ENCODE measurements around the gene CELSR1. TPM values are rescaled to one million over a fixed set of nuclear protein-coding genes. Genes with fewer than 3 reads are reported as not detected.
A peak's percentile ranks its signal among the peaks of the same experiment; 100 is the strongest.

Gene CELSR1
- polyA plus RNA-seq, 4 donors: 0.27 to 3.0 (median 1.9) TPM; not detected in 1

- DNase-seq: no peak
- Histone ChIP-seq H3K27me3 (ENCODE audit: control insufficient read depth in 3 of 3, insufficient read depth in 3 of 3, low read length in 3 of 3) (no peaks in the 10 kb centered on the region), H3K27ac (ENCODE audit: low read depth in 1 of 3, low read length in 2 of 3) (no peak overlapping the region), H3K36me3 (ENCODE audit: control insufficient read depth in 3 of 3, insufficient read depth in 2 of 3, low read depth in 1 of 3, low read length in 3 of 3) (peaks cover 0 to 31% (median 0%) of the 10 kb centered on the region in 3 donors), H3K4me3 (ENCODE audit: low read depth in 1 of 3, low read length in 3 of 3) (no peak overlapping the region), H3K9me3 (ENCODE audit: control insufficient read depth in 2 of 2, insufficient read depth in 1 of 2, low read depth in 1 of 2, low read length in 1 of 2) (peaks cover 0 to 2% of the 10 kb centered on the region in 2 donors), H3K4me1 (ENCODE audit: control insufficient read depth in 3 of 3, insufficient read depth in 2 of 3, low read depth in 1 of 3, low read length in 2 of 3) (peaks cover 0 to 39% (median 0%) of the 10 kb centered on the region in 3 donors)
- FAIRE-seq: no peak
- 93 to 96% (median 94%) methylated on average over 27 of the region's 27 CpGs for WGBS, 3 donors
Measured at GRCh38 chr22:46381731-46382130, 155.7 kb downstream of the CELSR1 start.

GRCh38 chr22:46381142-46381541 is 156.3 kb downstream of the CELSR1 start:
- peaks cover 0 to 40% (median 0%) of the 10 kb centered on the region in 3 donors for H3K4me1 ChIP-seq (ENCODE audit: control insufficient read depth in 3 of 3, insufficient read depth in 2 of 3, low read depth in 1 of 3, low read length in 2 of 3)
- no peak overlapping the region for H3K27ac ChIP-seq (ENCODE audit: low read depth in 1 of 3, low read length in 2 of 3)
- DNase-seq (peak in 1 of 2 donors; percentile 10), FAIRE-seq (no peak)
- peaks cover 0 to 3% of the 10 kb centered on the region in 2 donors for H3K9me3 ChIP-seq (ENCODE audit: control insufficient read depth in 2 of 2, insufficient read depth in 1 of 2, low read depth in 1 of 2, low read length in 1 of 2)
- no peak overlapping the region for H3K4me3 ChIP-seq (ENCODE audit: low read depth in 1 of 3, low read length in 3 of 3)
- WGBS, 3 donors: 28 to 50% (median 31%) methylated on average over 5 of the region's 5 CpGs
- peaks cover 0 to 29% (median 0%) of the 10 kb centered on the region in 3 donors for H3K36me3 ChIP-seq (ENCODE audit: control insufficient read depth in 3 of 3, insufficient read depth in 2 of 3, low read depth in 1 of 3, low read length in 3 of 3)
- no peaks in the 10 kb centered on the region for H3K27me3 ChIP-seq (ENCODE audit: control insufficient read depth in 3 of 3, insufficient read depth in 3 of 3, low read length in 3 of 3)

GRCh38 chr22:46380581-46380980 is 156.8 kb downstream of the CELSR1 start:
- Histone ChIP-seq H3K9me3 (ENCODE audit: control insufficient read depth in 2 of 2, insufficient read depth in 1 of 2, low read depth in 1 of 2, low read length in 1 of 2) (peaks cover 0 to 6% of the 10 kb centered on the region in 2 donors), H3K36me3 (ENCODE audit: control insufficient read depth in 3 of 3, insufficient read depth in 2 of 3, low read depth in 1 of 3, low read length in 3 of 3) (peaks cover 0 to 32% (median 0%) of the 10 kb centered on the region in 3 donors), H3K4me3 (ENCODE audit: low read depth in 1 of 3, low read length in 3 of 3) (no peak overlapping the region), H3K27ac (ENCODE audit: low read depth in 1 of 3, low read length in 2 of 3) (no peak overlapping the region), H3K4me1 (ENCODE audit: control insufficient read depth in 3 of 3, insufficient read depth in 2 of 3, low read depth in 1 of 3, low read length in 2 of 3) (peaks cover 0 to 40% (median 0%) of the 10 kb centered on the region in 3 donors), H3K27me3 (ENCODE audit: control insufficient read depth in 3 of 3, insufficient read depth in 3 of 3, low read length in 3 of 3) (no peaks in the 10 kb centered on the region)
- FAIRE-seq (no peak), DNase-seq (no peak)
- WGBS, 3 donors: 88 to 93% (median 91%) methylated on average over 17 of the region's 17 CpGs

- H3K9me3 ChIP-seq (ENCODE audit: control insufficient read depth in 2 of 2, insufficient read depth in 1 of 2, low read depth in 1 of 2, low read length in 1 of 2): peaks cover 0 to 12% of the 10 kb centered on the region in 2 donors
- H3K4me3 ChIP-seq (ENCODE audit: low read depth in 1 of 3, low read length in 3 of 3): peak overlapping the region in 1 of 3 donors; percentile 14
- no peaks in the 10 kb centered on the region for H3K27me3 ChIP-seq (ENCODE audit: control insufficient read depth in 3 of 3, insufficient read depth in 3 of 3, low read length in 3 of 3)
- peaks cover 0 to 40% (median 0%) of the 10 kb centered on the region in 3 donors for H3K4me1 ChIP-seq (ENCODE audit: control insufficient read depth in 3 of 3, insufficient read depth in 2 of 3, low read depth in 1 of 3, low read length in 2 of 3)
- DNase-seq (no peak), FAIRE-seq (no peak)
- peaks cover 0 to 32% (median 0%) of the 10 kb centered on the region in 3 donors for H3K36me3 ChIP-seq (ENCODE audit: control insufficient read depth in 3 of 3, insufficient read depth in 2 of 3, low read depth in 1 of 3, low read length in 3 of 3)
- 55 to 80% (median 61%) methylated on average over 19 of the region's 19 CpGs for WGBS, 3 donors
- H3K27ac ChIP-seq (ENCODE audit: low read depth in 1 of 3, low read length in 2 of 3): no peak overlapping the region
Measured at GRCh38 chr22:46380069-46380468, 157.4 kb downstream of the CELSR1 start.

- H3K4me3 ChIP-seq (ENCODE audit: low read depth in 1 of 3, low read length in 3 of 3): peak overlapping the region in 2 of 3 donors; percentile 14 to 26
- H3K27me3 ChIP-seq (ENCODE audit: control insufficient read depth in 3 of 3, insufficient read depth in 3 of 3, low read length in 3 of 3): no peaks in the 10 kb centered on the region
- H3K27ac ChIP-seq (ENCODE audit: low read depth in 1 of 3, low read length in 2 of 3): peak overlapping the region in 1 of 3 donors; percentile 88
- peaks cover 0 to 40% (median under 1%) of the 10 kb centered on the region in 3 donors for H3K4me1 ChIP-seq (ENCODE audit: control insufficient read depth in 3 of 3, insufficient read depth in 2 of 3, low read depth in 1 of 3, low read length in 2 of 3)
- no peak for FAIRE-seq
- H3K36me3 ChIP-seq (ENCODE audit: control insufficient read depth in 3 of 3, insufficient read depth in 2 of 3, low read depth in 1 of 3, low read length in 3 of 3): peaks cover 0 to 33% (median 0%) of the 10 kb centered on the region in 3 donors
- H3K9me3 ChIP-seq (ENCODE audit: control insufficient read depth in 2 of 2, insufficient read depth in 1 of 2, low read depth in 1 of 2, low read length in 1 of 2): peaks cover 0 to 19% of the 10 kb centered on the region in 2 donors
- WGBS, 3 donors: 19 to 64% (median 34%) methylated on average over 29 of the region's 29 CpGs
- DNase-seq: peak; percentile 72 to 74
Measured at GRCh38 chr22:46379066-46379930, 158.1 kb downstream of the CELSR1 start.

- FAIRE-seq (no peak), DNase-seq (no peak)
- 27 to 75% (median 49%) methylated on average over 20 to 22 of the region's 22 CpGs for WGBS, 3 donors
- Histone ChIP-seq H3K4me1 (ENCODE audit: control insufficient read depth in 3 of 3, insufficient read depth in 2 of 3, low read depth in 1 of 3, low read length in 2 of 3) (peaks cover 2 to 40% (median 3%) of the 10 kb centered on the region in 3 donors), H3K36me3 (ENCODE audit: control insufficient read depth in 3 of 3, insufficient read depth in 2 of 3, low read depth in 1 of 3, low read length in 3 of 3) (peaks cover 0 to 34% (median 0%) of the 10 kb centered on the region in 3 donors), H3K27ac (ENCODE audit: low read depth in 1 of 3, low read length in 2 of 3) (peak overlapping the region in 1 of 3 donors; percentile 88), H3K27me3 (ENCODE audit: control insufficient read depth in 3 of 3, insufficient read depth in 3 of 3, low read length in 3 of 3) (no peaks in the 10 kb centered on the region), H3K4me3 (ENCODE audit: low read depth in 1 of 3, low read length in 3 of 3) (no peak overlapping the region), H3K9me3 (ENCODE audit: control insufficient read depth in 2 of 2, insufficient read depth in 1 of 2, low read depth in 1 of 2, low read length in 1 of 2) (peaks cover 0 to 19% of the 10 kb centered on the region in 2 donors)
Measured at GRCh38 chr22:46378426-46379065, 158.9 kb downstream of the CELSR1 start.

- Histone ChIP-seq H3K27me3 (ENCODE audit: control insufficient read depth in 3 of 3, insufficient read depth in 3 of 3, low read length in 3 of 3) (no peaks in the 10 kb centered on the region), H3K36me3 (ENCODE audit: control insufficient read depth in 3 of 3, insufficient read depth in 2 of 3, low read depth in 1 of 3, low read length in 3 of 3) (peaks cover 0 to 34% (median 0%) of the 10 kb centered on the region in 3 donors), H3K4me3 (ENCODE audit: low read depth in 1 of 3, low read length in 3 of 3) (no peak overlapping the region), H3K4me1 (ENCODE audit: control insufficient read depth in 3 of 3, insufficient read depth in 2 of 3, low read depth in 1 of 3, low read length in 2 of 3) (peaks cover 2 to 40% (median 3%) of the 10 kb centered on the region in 3 donors), H3K9me3 (ENCODE audit: control insufficient read depth in 2 of 2, insufficient read depth in 1 of 2, low read depth in 1 of 2, low read length in 1 of 2) (peaks cover 0 to 19% of the 10 kb centered on the region in 2 donors), H3K27ac (ENCODE audit: low read depth in 1 of 3, low read length in 2 of 3) (peak overlapping the region in 2 of 3 donors; percentile 73 to 88)
- DNase-seq: peak; percentile 88 to 94
- 25 to 59% (median 38%) methylated on average over 25 to 27 of the region's 27 CpGs for WGBS, 3 donors
- FAIRE-seq: no peak
Measured at GRCh38 chr22:46377525-46378425, 159.6 kb downstream of the CELSR1 start.

Data from small intestine (tissue), 7 donors.